Aorta (tissue), 5 donors: ENCODE results near the gene HCST. TPM values are rescaled to one million over a fixed set of nuclear protein-coding genes. Genes with fewer than 3 reads are reported as not detected.

ENCODE experiments used
- ATAC-seq: fragments of 200-7000 bp; cut with Tn5 transposase; one replicate; pipeline ENCODE4 v1.9.1; 2022; ENCODE audit warnings: moderate library complexity; ENCODE audit not compliant: low FRiP score
- DNase-seq, 2 donors: peaks; one replicate each; pipeline ENCODE4 v3.0.0-alpha.2; 2020
- H3K27ac ChIP-seq, 2 donors: one replicate each; pipeline ENCODE4 v1.5.1; 2013; ENCODE audit warnings: low read length in 2 of 2, mild to moderate bottlenecking in 2 of 2, moderate library complexity in 2 of 2, control low read depth in 1 of 2, inconsistent platforms in 1 of 2, low read depth in 1 of 2
- H3K27me3 ChIP-seq, 2 donors: one replicate each; pipeline ENCODE4 v1.6.1; 2013; ENCODE audit warnings: control low read depth in 1 of 2, low read length in 1 of 2, mild to moderate bottlenecking in 1 of 2, moderate library complexity in 1 of 2; ENCODE audit not compliant: insufficient read depth in 2 of 2, control insufficient read depth in 1 of 2
- H3K36me3 ChIP-seq, 2 donors: one replicate each; pipeline ENCODE4 v1.6.1; 2013; ENCODE audit warnings: control low read depth in 1 of 2, low read length in 1 of 2, mild to moderate bottlenecking in 1 of 2; ENCODE audit not compliant: insufficient read depth in 2 of 2, control insufficient read depth in 1 of 2
- H3K4me1 ChIP-seq, 2 donors: one replicate each; pipeline ENCODE4 v1.6.1; 2013; ENCODE audit warnings: low read length in 2 of 2, control low read depth in 1 of 2, mild to moderate bottlenecking in 1 of 2, moderate library complexity in 1 of 2; ENCODE audit not compliant: insufficient read depth in 2 of 2, control insufficient read depth in 1 of 2
- H3K4me3 ChIP-seq, 2 donors: one replicate each; pipeline ENCODE4 v1.5.1; 2013; ENCODE audit warnings: low read length in 2 of 2, control low read depth in 1 of 2, mild to moderate bottlenecking in 1 of 2
- H3K9me3 ChIP-seq: one replicate; pipeline ENCODE4 v1.6.1; 2013; ENCODE audit warnings: mild to moderate bottlenecking, low read length; ENCODE audit not compliant: control insufficient read depth
- WGBS, 2 donors: extraction: QIAGEN DNeasy Blood & Tissue Kit; methylation state at CpG; one replicate each; pipeline ENCODE4 v1.1.7; 2013; 5-methylcytosine and 5-hydroxymethylcytosine counted together
- intact Hi-C, 2 donors: fragments of 100-400 bp; cut with DNase I; formaldehyde crosslinking; loops; one replicate each; pipeline versions ENCODE4 v1.14.2 to v1.15.0; 2022
- long read RNA-seq, 2 donors: library from polyadenylated mRNA; unstranded; transcript quantifications; one replicate each; pipeline ENCODE4 v2.0.0, GENCODE V29; 2020 to 2021
- polyA plus RNA-seq, 2 donors: library from polyadenylated mRNA; stranded (reverse); fragments of 200-250 nt; gene quantifications; one replicate each; pipeline ENCODE4 v1.2.3, GENCODE V29; 2013
- total RNA-seq, 2 donors: library from RNA; stranded (reverse); fragmentation: NEBNext Ultra II Directional; extraction: Animal tissue kit (Norgen Biotek cat#: 25700); gene quantifications; one replicate each; pipeline ENCODE4 v1.2.1, GENCODE V29; 2021
- donor health status: healthy with polysubstance abuse.
- donor health status: Bipolar disorder and iron deficiency.
- donor health status: DM: no; HTN: no; CAD: no.
- donor health status: DM: no; HTN: no; CAD: no.
- donor health status: DM: yes; HTN: yes; CAD: no.

Gene HCST
- total RNA-seq, result 10 to 100 TPM; 18.7 TPM
- 10 to 100 TPM in 1 of 2 donors, 1 to 10 TPM in 1; 7.3 to 20.9 TPM for polyA plus RNA-seq
- long read RNA-seq, donor 1, result 0 reads
- long read RNA-seq, donor 2, partial matches to known transcripts, result 0 of 3 reads
- long read RNA-seq, donor 2, other reads (novel, unspliced or antisense), result 0 of 3 reads

- DNase-seq, result peak in 1 of 2 donors; percentile 69
- Histone ChIP-seq H3K36me3 (no peaks in the 10 kb centered on the region), H3K27ac (no peak within 1 kb of the TSS), H3K9me3 (no peaks in the 10 kb centered on the region), H3K27me3 (no peaks in the 10 kb centered on the region), H3K4me1 (no peaks in the 10 kb centered on the region), H3K4me3 (no peak within 1 kb of the TSS)
- ATAC-seq, result no peak
- intact Hi-C loops, result loop anchor here in 1 of 2 donors (2.0 kb wide), 1 partner anchor 29 kb away; no protein-coding TSS in a partner anchor
- 66 to 70% methylated on average over 6 of the region's 6 CpGs for WGBS, 2 donors
These were observed at the start of gene HCST for GRCh38 chr19:35901854-35902661. TSS of gene HCST (plus strand) at chr19:35902529. CDS start at chr19:35902594, 65 bp downstream.

GRCh38 chr19:35853038-35853756 lies 49.1 kb upstream of the HCST start:
- no peaks in the 10 kb centered on the region for H3K4me1 ChIP-seq
- no peak overlapping the region for H3K27ac ChIP-seq
- intact Hi-C loops, result no loop called here
- no peak for ATAC-seq
- WGBS, 2 donors, result 65 to 67% methylated on average over 8 of the region's 8 CpGs
- H3K4me3 ChIP-seq, result no peak overlapping the region
- DNase-seq, result no peak
- H3K27me3 ChIP-seq, result no peaks in the 10 kb centered on the region
- H3K36me3 ChIP-seq, result no peaks in the 10 kb centered on the region
- H3K9me3 ChIP-seq, result no peaks in the 10 kb centered on the region

GRCh38 chr19:35856546-35857149 lies 45.7 kb upstream of the HCST start, which contains the start of gene KIRREL2:
TSS of gene KIRREL2 (plus strand) at chr19:35856911. CDS start at chr19:35857120, 209 bp downstream.
- Histone ChIP-seq H3K27me3 (no peaks in the 10 kb centered on the region), H3K4me1 (no peaks in the 10 kb centered on the region), H3K27ac (no peak within 1 kb of the TSS), H3K4me3 (peak within 1 kb of the TSS in 1 of 2 donors; percentile 22), H3K36me3 (no peaks in the 10 kb centered on the region), H3K9me3 (peaks cover 2% of the 10 kb centered on the region)
- intact Hi-C loops, result no loop called here
- ATAC-seq (no peak), DNase-seq (no peak)
- WGBS, 2 donors, result 0 to 1% methylated on average over 41 to 42 of the region's 42 CpGs

- Histone ChIP-seq H3K27ac (no peak overlapping the region), H3K27me3 (no peaks in the 10 kb centered on the region), H3K4me1 (no peaks in the 10 kb centered on the region), H3K9me3 (peaks cover 2% of the 10 kb centered on the region), H3K36me3 (no peaks in the 10 kb centered on the region), H3K4me3 (no peak overlapping the region)
- ATAC-seq (no peak), DNase-seq (no peak)
- WGBS, 2 donors, result 76 to 78% methylated on average over 6 of the region's 6 CpGs
- intact Hi-C loops, result no loop called here
These were observed 44.0 kb upstream of the HCST start for GRCh38 chr19:35858311-35858710.

GRCh38 chr19:35859414-35859813 lies 42.9 kb upstream of the HCST start:
- 80 to 91% methylated on average over 4 of the region's 4 CpGs for WGBS, 2 donors
- ATAC-seq (no peak), DNase-seq (no peak)
- Histone ChIP-seq H3K4me1 (no peaks in the 10 kb centered on the region), H3K4me3 (no peak overlapping the region), H3K27ac (no peak overlapping the region), H3K9me3 (peaks cover 2% of the 10 kb centered on the region), H3K36me3 (no peaks in the 10 kb centered on the region), H3K27me3 (no peaks in the 10 kb centered on the region)
- intact Hi-C loops, result no loop called here

GRCh38 chr19:35860436-35860817 lies 41.9 kb upstream of the HCST start:
- Histone ChIP-seq H3K4me3 (no peak overlapping the region), H3K4me1 (no peaks in the 10 kb centered on the region), H3K27me3 (no peaks in the 10 kb centered on the region), H3K9me3 (peaks cover 2% of the 10 kb centered on the region), H3K36me3 (no peaks in the 10 kb centered on the region), H3K27ac (no peak overlapping the region)
- no peak for DNase-seq
- no peak for ATAC-seq
- intact Hi-C loops, result no loop called here
- WGBS, 2 donors, result 20 to 25% methylated on average over 24 of the region's 24 CpGs

- intact Hi-C loops, result no loop called here
- WGBS, 2 donors, result 11% methylated on average over 49 to 55 of the region's 55 CpGs
- Histone ChIP-seq H3K27me3 (no peaks in the 10 kb centered on the region), H3K4me3 (no peak overlapping the region), H3K4me1 (no peaks in the 10 kb centered on the region), H3K36me3 (no peaks in the 10 kb centered on the region), H3K27ac (no peak overlapping the region), H3K9me3 (peaks cover 2% of the 10 kb centered on the region)
- DNase-seq (no peak), ATAC-seq (peak; percentile 27)
These were observed 41.3 kb upstream of the HCST start for GRCh38 chr19:35860818-35861639.

GRCh38 chr19:35861640-35862160 lies 40.6 kb upstream of the HCST start:
- no peaks in the 10 kb centered on the region for H3K27me3 ChIP-seq
- WGBS, 2 donors, result 48% methylated on average over 19 of the region's 19 CpGs
- H3K4me1 ChIP-seq, result no peaks in the 10 kb centered on the region
- no peaks in the 10 kb centered on the region for H3K36me3 ChIP-seq
- intact Hi-C loops, result no loop called here
- ATAC-seq (no peak), DNase-seq (no peak)
- no peak overlapping the region for H3K4me3 ChIP-seq
- H3K27ac ChIP-seq, result no peak overlapping the region
- peaks cover 2% of the 10 kb centered on the region for H3K9me3 ChIP-seq
